GDM1 (cell line): ENCODE data around the gene MYO5B.
"Not testable (repeated sequence)": the region's sequence is repeated elsewhere in the genome, so short reads cannot be mapped to it uniquely, and the experiment has no call there.

Experiments used
- DNase-seq: peaks from one replicate; lab custom pipeline; 2025; lab: John Stamatoyannopoulos, UW

MYO5B gene

GRCh38 chr18:50194631-50195532, at the start of gene MYO5B:
TSS of gene MYO5B (minus strand) at chr18:50195147. CDS start at chr18:50194793, 354 bp downstream.
- DNase-seq, result no peak

GRCh38 chr18:50241768-50242167, 46.8 kb upstream of the MYO5B start:
- not testable (repeated sequence) for DNase-seq

GRCh38 chr18:50240080-50240563, 45.2 kb upstream of the MYO5B start:
- no peak for DNase-seq

- DNase-seq, result no peak
Observed at GRCh38 chr18:50232419-50232818, 37.5 kb upstream of the MYO5B start.

GRCh38 chr18:50231621-50232020, 36.7 kb upstream of the MYO5B start:
- DNase-seq, result no peak

- not testable (repeated sequence) for DNase-seq
Observed at GRCh38 chr18:50220249-50220648, 25.3 kb upstream of the MYO5B start.

GRCh38 chr18:50218432-50219197, 23.7 kb upstream of the MYO5B start:
- no peak for DNase-seq

GRCh38 chr18:50209311-50209710, 14.4 kb upstream of the MYO5B start:
- DNase-seq, result no peak

- no peak for DNase-seq
Observed at GRCh38 chr18:50207722-50208121, 12.8 kb upstream of the MYO5B start.

- no peak for DNase-seq
Observed at GRCh38 chr18:50203801-50204604, 9.1 kb upstream of the MYO5B start.

GRCh38 chr18:50201476-50202018, 6.6 kb upstream of the MYO5B start:
- DNase-seq, result no peak

- no peak for DNase-seq
Observed at GRCh38 chr18:50199921-50200320, 5.0 kb upstream of the MYO5B start.

GRCh38 chr18:50199346-50199855, 4.5 kb upstream of the MYO5B start:
- no peak for DNase-seq

GRCh38 chr18:50196261-50196660, 1.3 kb upstream of the MYO5B start:
- no peak for DNase-seq

GRCh38 chr18:50195689-50196088, 742 bp upstream of the MYO5B start:
- no peak for DNase-seq

- DNase-seq, result no peak
Observed at GRCh38 chr18:50193796-50194630, 934 bp downstream of the MYO5B start.

- DNase-seq, result no peak
Observed at GRCh38 chr18:50192995-50193795, 1.8 kb downstream of the MYO5B start.

GRCh38 chr18:50190926-50191325, 4.0 kb downstream of the MYO5B start:
- no peak for DNase-seq

GRCh38 chr18:50190236-50190635, 4.7 kb downstream of the MYO5B start:
- no peak for DNase-seq

GRCh38 chr18:50189160-50189559, 5.8 kb downstream of the MYO5B start:
- DNase-seq, result no peak
